SK-N-MC (cell line): Measurements from ENCODE around the gene QKI.

Source experiments
- EZH2 ChIP-seq: fragments of 200-600 bp; sonication (generic); IDR thresholded peaks from one replicate; pipeline ENCODE4 v1.6.1; 2017; ENCODE audit warnings: antibody characterized with exemption
- FOXP2 ChIP-seq: optimal IDR thresholded peaks from 2 replicates; pipeline ENCODE3; 2011; ENCODE audit warnings: mild to moderate bottlenecking, moderate library complexity; ENCODE audit not compliant: insufficient read depth; ENCODE audit errors: extremely low read length, control extremely low read depth
- POLR2AphosphoS5 ChIP-seq: IDR thresholded peaks from 2 replicates; pipeline ENCODE4 v1.6.1; 2012; ENCODE audit warnings: mild to moderate bottlenecking, low read depth, low read length, borderline replicate concordance

DNA sequence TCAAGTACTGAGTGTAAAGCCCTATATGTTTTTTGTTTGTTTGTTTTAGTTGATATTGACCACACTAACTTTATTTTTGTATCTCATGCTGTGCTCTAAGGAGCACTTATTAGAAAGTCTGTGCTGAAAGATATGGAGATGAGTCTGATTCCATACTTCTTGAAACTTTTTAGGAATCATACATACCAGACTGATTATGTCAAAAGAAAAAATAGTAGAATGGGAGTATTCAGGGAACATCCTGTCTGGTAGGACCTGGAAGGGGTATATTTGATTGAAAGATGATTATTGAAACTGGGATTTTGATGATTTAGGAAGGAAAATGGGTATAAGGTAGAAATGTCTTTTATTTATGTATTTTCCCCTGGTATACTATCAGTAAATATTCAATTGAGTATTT lies 111.4 kb downstream of the QKI start:
- TF ChIP-seq EZH2 (no peak), POLR2AphosphoS5 (no peak), FOXP2 (no peak)
